Measurements from ENCODE around the gene SEMA5A.

Gene SEMA5A

DNA sequence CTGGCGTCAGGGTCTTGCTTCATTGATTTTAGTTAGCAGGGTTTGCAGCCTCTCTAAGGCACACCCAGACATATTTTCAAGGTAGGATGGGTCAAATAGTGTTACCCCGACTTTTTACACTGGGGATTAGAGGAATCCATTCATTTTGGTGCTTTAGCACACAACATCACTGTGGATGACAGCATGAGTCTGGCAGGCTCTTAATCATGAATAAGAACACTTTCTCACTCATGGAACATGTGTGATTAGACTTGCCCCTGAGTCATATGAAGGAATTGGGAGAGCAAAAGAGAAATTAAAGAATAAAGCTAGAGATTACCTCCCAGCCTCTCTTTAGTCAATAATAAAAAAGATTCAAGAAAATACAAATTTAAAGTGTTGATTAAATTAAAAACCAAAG lies 175.6 kb downstream of the SEMA5A start:
- TF ChIP-seq SIN3A (IDR thresholded peaks at IDR 0.05; ENCODE audit: borderline replicate concordance, insufficient read depth, low read length) (no peak), POLR2AphosphoS5 (IDR thresholded peaks at IDR 0.05; ENCODE audit: low read depth, low read length) (no peak), TAF1 (IDR thresholded peaks at IDR 0.05; ENCODE audit: borderline replicate concordance, insufficient read depth, low read length) (no peak), FOXP2 (optimal IDR thresholded peaks at IDR 0.05; ENCODE audit: borderline replicate concordance, extremely low read depth, extremely low read length, insufficient read depth) (no peak)
- TF ChIP-seq, protein P1, sequence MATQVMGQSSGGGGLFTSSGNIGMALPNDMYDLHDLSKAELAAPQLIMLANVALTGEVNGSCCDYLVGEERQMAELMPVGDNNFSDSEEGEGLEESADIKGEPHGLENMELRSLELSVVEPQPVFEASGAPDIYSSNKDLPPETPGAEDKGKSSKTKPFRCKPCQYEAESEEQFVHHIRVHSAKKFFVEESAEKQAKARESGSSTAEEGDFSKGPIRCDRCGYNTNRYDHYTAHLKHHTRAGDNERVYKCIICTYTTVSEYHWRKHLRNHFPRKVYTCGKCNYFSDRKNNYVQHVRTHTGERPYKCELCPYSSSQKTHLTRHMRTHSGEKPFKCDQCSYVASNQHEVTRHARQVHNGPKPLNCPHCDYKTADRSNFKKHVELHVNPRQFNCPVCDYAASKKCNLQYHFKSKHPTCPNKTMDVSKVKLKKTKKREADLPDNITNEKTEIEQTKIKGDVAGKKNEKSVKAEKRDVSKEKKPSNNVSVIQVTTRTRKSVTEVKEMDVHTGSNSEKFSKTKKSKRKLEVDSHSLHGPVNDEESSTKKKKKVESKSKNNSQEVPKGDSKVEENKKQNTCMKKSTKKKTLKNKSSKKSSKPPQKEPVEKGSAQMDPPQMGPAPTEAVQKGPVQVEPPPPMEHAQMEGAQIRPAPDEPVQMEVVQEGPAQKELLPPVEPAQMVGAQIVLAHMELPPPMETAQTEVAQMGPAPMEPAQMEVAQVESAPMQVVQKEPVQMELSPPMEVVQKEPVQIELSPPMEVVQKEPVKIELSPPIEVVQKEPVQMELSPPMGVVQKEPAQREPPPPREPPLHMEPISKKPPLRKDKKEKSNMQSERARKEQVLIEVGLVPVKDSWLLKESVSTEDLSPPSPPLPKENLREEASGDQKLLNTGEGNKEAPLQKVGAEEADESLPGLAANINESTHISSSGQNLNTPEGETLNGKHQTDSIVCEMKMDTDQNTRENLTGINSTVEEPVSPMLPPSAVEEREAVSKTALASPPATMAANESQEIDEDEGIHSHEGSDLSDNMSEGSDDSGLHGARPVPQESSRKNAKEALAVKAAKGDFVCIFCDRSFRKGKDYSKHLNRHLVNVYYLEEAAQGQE (IDR thresholded peaks at IDR 0.05; ENCODE audit: insufficient read depth in 1 of 2, low read depth in 2 of 2, low read length in 2 of 2), result no peak

DNA sequence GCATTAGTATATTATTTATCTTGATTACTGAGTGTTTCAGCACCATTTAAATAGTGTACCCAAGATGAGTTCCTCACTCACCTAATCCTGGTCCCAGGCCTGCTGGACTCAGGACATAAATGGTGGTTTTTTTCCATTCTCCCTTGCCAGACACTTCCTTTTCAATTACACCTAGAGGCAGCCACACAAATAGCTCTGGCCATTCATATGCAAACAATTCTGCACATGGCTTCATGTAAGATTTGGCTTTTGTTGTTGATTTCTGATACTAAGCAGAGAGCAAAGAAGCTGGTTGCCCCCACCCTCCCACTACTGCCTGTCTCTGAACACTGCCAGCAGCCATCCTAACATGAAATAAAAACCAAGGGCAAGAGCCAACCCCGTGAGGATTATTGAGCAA lies 180.4 kb downstream of the SEMA5A start:
- no peak for TF ChIP-seq POLR2AphosphoS5 (IDR thresholded peaks at IDR 0.05; ENCODE audit: low read depth, low read length)
- no peak for TF ChIP-seq SIN3A (IDR thresholded peaks at IDR 0.05; ENCODE audit: borderline replicate concordance, insufficient read depth, low read length)
- no peak for TF ChIP-seq FOXP2 (optimal IDR thresholded peaks at IDR 0.05; ENCODE audit: borderline replicate concordance, extremely low read depth, extremely low read length, insufficient read depth)
- TF ChIP-seq TAF1 (IDR thresholded peaks at IDR 0.05; ENCODE audit: borderline replicate concordance, insufficient read depth, low read length), result no peak
- TF ChIP-seq, protein P1 (IDR thresholded peaks at IDR 0.05; ENCODE audit: insufficient read depth in 1 of 2, low read depth in 2 of 2, low read length in 2 of 2), result no peak

DNA sequence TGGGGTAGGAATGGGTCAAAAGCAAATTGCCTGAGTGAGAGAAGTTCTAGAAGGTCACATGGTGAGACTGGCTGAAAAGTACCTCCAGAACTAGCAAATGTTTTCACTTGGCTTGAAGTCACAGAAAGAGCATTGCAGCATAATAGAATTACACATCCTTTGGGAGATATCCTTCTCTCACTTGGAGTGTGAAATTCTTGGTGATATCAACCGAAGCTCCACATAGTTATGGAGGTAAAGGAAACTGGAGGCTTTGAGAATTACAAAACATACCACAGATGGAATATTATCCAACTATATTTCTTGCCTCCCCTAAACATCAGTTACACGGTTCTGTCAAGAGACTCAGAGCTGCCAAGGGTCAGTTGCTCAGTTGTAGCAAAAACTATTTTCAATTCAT lies 182.4 kb downstream of the SEMA5A start:
- no peak for TF ChIP-seq SIN3A (IDR thresholded peaks at IDR 0.05; ENCODE audit: borderline replicate concordance, insufficient read depth, low read length)
- TF ChIP-seq, protein P1 (IDR thresholded peaks at IDR 0.05; ENCODE audit: insufficient read depth in 1 of 2, low read depth in 2 of 2, low read length in 2 of 2), result no peak
- no peak for TF ChIP-seq POLR2AphosphoS5 (IDR thresholded peaks at IDR 0.05; ENCODE audit: low read depth, low read length)
- no peak for TF ChIP-seq TAF1 (IDR thresholded peaks at IDR 0.05; ENCODE audit: borderline replicate concordance, insufficient read depth, low read length)
- TF ChIP-seq FOXP2 (optimal IDR thresholded peaks at IDR 0.05; ENCODE audit: borderline replicate concordance, extremely low read depth, extremely low read length, insufficient read depth), result no peak

DNA sequence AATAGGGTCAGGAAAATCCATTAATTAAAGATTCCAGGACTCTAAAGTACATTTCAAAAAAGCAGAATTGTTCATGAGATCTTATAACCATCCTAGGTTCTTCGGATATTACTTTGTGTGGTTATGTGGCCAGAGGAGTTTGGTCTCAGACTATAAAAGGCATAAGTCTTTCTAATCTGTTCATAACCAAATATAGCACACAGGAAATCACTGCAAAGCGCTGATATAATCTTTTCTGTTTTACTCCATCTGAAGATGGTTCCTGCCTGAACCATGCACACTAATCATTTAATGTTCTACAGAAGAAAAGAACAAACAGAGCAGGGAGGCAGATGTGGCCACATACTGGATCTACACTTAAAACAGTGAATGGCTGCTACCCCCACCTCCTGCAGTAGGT lies 182.8 kb downstream of the SEMA5A start:
- TF ChIP-seq TAF1 (IDR thresholded peaks at IDR 0.05; ENCODE audit: borderline replicate concordance, insufficient read depth, low read length), result no peak
- TF ChIP-seq, protein P1 (IDR thresholded peaks at IDR 0.05; ENCODE audit: insufficient read depth in 1 of 2, low read depth in 2 of 2, low read length in 2 of 2), result no peak
- no peak for TF ChIP-seq SIN3A (IDR thresholded peaks at IDR 0.05; ENCODE audit: borderline replicate concordance, insufficient read depth, low read length)
- TF ChIP-seq POLR2AphosphoS5 (IDR thresholded peaks at IDR 0.05; ENCODE audit: low read depth, low read length), result no peak
- no peak for TF ChIP-seq FOXP2 (optimal IDR thresholded peaks at IDR 0.05; ENCODE audit: borderline replicate concordance, extremely low read depth, extremely low read length, insufficient read depth)

DNA sequence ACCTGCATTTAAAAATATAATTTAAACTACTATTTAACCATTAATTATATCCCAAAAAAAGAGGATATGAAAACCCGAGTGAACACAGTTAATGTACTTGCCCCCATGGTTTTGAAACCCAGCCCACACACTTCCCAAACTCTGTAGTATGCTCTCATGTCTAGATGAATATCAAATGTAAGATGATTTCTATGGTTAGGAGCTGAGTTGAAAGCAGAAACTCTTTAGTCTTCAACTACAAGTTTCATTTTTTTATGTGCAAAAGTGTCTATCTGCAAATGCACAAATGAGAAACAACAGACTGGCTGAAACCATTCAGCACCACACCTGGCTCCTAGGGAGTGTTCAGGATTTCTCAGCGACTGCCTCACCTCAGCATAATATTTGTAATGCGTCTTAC lies 183.3 kb downstream of the SEMA5A start:
- no peak for TF ChIP-seq POLR2AphosphoS5 (IDR thresholded peaks at IDR 0.05; ENCODE audit: low read depth, low read length)
- TF ChIP-seq TAF1 (IDR thresholded peaks at IDR 0.05; ENCODE audit: borderline replicate concordance, insufficient read depth, low read length), result no peak
- no peak for TF ChIP-seq SIN3A (IDR thresholded peaks at IDR 0.05; ENCODE audit: borderline replicate concordance, insufficient read depth, low read length)
- TF ChIP-seq, protein P1 (IDR thresholded peaks at IDR 0.05; ENCODE audit: insufficient read depth in 1 of 2, low read depth in 2 of 2, low read length in 2 of 2), result no peak
- TF ChIP-seq FOXP2 (optimal IDR thresholded peaks at IDR 0.05; ENCODE audit: borderline replicate concordance, extremely low read depth, extremely low read length, insufficient read depth), result no peak
